Fibroblast of skin of back (primary cell): ENCODE data around the gene PSMD14. TPM values are rescaled to one million over a fixed set of nuclear protein-coding genes. Genes with fewer than 3 reads are reported as not detected.
"Not testable (repeated sequence)": the region's sequence is repeated elsewhere in the genome, so short reads cannot be mapped to it uniquely, and the experiment has no call there.

Source experiments
- DNase-seq: peaks from one replicate; pipeline ENCODE4 v3.0.0-alpha.2; 2013
- polyA plus RNA-seq, 2 experiments: library from polyadenylated mRNA; unstranded; fragments of 120-200 nt; gene quantifications; one replicate each; pipeline ENCODE4 v1.2.1, GENCODE V29; 2013; ENCODE audit not compliant: insufficient read length in 2 of 2

The PSMD14 gene
- polyA plus RNA-seq (2013, experiment 1 of 2; ENCODE audit: insufficient read length), result 84.0 TPM
- polyA plus RNA-seq (2013, experiment 2 of 2; ENCODE audit: insufficient read length), result 38.9 TPM

DNA sequence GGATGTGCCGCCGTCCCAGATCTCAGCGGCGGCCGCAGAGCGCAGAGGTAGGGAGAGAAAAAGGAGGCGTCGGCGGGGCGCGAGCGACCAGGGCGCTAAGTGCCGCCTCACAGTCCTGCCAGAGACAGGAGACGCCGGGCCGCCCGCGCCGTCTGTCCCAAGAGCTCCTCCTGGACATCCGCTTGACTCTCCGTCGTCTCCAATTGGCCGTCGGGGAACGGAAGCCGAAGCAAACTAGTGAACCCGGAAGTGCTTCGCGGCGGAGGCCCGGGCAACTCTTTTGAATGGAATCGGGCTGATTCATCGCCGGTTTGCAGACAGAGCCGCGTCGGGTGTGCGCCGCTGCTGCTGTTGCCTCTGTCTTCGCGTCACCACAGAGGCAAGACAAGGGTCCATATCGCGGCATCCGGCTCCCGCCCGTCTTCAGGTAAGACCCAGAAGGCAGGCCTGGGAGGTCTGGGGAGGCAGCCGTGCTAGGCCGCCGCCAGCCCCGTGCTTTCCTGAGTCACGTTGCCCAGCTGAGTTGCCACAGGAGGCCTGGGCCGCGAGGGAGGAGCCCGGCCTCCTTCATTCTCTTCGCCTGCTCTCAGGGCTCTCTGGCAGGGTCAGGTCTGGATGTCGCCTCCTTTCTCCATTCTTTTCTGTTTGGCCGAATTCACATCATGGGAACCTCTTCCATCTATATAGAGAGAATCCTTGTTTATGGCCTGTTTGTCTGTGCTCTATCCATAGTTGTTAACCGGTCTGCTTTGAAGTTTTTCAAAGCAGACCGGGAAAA lies at the start of gene PSMD14:
Gene PSMD14, plus strand, starts transcription at position 248 of the 778 bp plus-strand sequence. CDS start 10,401 bp downstream, outside the sequence.
- peak; percentile 97 for DNase-seq

DNA sequence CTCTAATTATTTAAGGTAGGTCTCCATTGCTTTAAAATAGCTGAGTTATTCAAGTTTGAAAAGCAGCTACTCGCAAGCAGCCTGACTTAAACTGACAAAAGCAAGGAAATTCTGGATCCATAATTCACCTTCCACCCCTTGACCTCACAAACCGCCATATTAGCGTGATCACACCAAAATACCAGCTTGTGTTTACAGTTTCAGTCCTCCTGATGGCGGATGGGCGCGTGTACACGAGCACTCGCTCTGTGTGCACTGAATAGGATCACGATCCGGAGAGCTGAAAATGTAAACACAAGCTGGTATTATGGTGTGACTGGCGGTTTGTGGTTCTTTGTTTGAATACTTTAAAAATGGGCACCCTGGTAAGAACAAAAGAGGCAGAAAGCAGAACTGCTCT lies 42.4 kb upstream of the PSMD14 start:
- no peak for DNase-seq

DNA sequence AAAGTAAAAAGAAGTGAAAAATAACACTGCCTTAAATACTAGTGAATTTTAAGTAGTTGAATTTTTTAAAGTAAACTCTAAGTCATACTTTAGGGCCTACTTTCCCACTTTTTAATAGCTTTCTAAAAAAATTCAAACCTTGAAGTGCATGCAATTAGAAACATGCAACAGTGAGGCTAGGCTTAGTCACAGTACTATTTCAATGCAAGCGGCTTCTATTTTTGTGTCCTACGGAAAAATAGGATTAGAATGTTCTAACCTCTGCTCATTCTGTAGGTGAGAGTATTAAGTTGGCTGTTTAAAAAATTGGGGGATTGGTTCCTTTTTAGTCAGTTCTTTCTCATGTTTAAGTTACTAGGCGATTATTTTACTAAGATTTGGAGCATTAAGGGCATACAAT lies 39.1 kb upstream of the PSMD14 start:
- no peak for DNase-seq

DNA sequence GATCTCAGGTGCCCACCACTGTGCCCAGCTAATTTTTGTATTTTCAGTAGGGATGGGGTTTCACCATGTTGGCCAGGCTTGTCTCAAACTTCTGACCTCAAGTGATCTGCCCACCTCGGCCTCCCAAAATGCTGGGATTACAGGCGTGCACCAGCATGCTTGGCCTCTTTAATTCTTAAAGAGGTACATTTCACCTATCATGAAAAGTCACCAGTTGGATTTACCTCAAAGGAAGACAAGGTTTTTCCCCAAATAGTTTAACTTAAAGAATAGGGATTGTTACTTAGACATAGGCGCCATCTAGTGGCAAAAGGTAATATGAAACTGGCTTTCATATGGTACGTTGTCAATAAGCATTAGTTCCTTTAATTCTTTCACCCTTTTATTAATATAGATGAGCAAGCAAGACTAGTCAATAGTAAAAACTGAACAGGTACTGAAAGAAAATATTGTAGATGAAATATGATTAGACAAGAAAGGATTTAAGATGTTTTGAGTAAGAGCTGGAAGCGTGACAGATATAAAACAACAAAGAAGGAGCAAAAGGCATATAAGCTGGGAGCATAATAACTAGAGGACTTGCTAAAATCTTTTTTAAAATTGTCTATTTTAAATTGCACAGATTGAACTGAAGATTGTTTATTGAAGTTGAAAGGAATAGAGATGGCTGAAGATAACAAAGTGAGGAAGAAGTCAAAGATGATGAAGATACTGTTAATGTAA lies 35.0 kb upstream of the PSMD14 start:
- peak; percentile 55 for DNase-seq

DNA sequence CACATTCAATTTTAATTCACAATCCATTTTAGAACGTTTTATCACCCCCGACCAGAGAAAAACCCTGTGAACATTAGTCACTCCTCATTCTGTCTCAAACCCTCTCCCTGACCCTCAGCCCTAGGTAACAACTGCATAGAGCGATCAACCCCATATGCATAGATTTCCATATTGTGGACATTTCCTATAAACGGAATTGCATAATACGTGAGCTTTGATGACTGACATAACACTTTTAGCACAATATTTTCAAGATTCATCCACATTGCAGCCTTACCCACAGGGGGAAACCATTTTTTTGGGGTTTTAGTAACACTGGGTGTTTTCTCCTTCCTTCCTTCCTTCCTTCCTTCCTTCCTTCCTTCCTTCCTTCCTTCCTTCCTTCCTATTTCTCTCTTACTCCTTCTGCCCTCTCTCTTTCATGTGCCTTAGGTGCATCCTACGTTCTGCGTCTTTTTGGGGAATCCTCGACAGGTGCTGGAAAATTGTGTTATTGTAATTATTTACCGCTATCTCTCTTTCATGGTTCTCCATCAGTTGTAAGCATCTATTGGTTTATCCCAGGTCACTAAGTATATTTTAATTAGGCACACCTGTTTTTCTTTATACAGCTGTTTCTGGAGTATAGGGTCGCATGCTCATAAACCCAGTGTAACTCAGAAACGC lies 29.5 kb upstream of the PSMD14 start:
- peak; percentile 9 for DNase-seq

DNA sequence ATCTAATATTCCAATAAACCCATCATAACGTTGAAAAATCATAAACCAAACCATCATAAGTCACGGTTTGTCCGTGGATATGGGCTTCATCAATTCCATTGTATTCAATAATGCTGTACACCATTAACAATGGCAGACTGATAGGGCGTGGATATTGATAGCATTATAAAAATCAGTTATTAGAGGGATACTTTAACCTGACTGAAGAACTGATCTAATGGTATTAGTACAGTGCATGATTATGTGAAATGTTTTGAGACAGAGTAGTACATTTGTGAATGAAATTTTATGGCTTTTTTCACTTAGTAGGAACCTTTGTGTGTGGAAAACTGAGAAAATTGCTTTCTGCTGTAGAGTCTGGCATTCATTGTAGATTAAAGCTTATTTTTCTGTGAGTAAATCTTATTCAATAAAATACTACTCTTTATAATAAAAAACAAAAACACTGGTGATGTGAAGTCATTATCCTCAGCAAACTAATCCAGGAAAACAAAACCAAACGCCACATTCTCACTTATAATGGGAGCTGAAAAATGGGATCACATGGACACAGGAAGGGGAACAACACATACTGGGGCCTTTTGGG lies 28.9 kb upstream of the PSMD14 start:
- DNase-seq, result not testable (repeated sequence)

DNA sequence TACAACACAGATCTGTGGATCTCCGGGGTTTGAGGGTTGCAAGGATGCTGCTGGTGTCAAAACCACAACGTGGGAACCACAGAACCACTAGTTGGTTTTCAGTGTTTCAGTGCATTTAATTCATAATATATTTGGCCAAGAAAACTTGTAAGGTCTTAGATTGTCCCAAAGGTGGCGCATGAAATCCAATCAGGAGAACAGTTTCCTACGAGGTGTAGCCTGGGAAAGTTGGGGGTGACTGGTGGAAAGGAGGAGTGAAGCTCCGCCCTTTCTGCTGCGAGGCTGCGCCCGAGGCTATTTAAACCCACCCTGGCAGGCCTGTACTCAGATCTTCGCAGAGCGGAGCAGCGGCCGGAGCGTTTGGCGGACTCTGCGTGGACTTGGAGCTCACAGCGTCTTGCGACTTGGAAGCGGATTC lies 27.3 kb upstream of the PSMD14 start:
- peak; percentile 5 for DNase-seq

DNA sequence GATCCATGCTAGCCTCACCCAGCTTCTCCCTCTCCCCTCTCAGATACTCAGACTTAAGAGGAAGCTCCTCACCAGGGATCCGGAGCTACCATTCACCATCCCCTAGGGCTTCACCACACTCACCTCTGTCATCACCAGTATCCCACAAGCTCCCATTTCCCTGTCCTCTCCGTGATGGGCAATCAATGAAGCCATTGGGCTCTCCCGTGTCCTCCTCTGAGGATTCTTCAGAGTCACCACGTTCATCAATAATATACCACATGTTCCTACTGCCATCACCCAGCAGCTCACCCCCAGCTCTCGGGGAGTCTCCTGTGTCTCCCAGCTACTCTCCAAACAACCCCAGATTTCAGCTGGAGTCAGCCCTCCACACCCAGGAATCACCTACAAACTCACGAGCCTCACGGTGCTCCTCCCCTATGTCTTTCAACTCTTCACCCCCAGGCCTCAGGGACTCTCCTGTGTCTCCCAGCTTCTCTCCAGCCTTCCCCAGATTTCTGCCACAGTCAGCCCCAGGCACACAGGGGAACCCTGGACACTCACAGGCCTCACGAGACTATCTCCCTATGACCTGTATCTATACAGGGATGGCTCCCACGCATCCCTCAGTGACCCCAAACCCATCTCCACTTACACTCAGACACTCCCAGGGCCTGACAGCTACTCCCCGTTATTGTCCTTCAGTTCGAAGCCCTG lies 26.5 kb upstream of the PSMD14 start:
- not testable (repeated sequence) for DNase-seq

DNA sequence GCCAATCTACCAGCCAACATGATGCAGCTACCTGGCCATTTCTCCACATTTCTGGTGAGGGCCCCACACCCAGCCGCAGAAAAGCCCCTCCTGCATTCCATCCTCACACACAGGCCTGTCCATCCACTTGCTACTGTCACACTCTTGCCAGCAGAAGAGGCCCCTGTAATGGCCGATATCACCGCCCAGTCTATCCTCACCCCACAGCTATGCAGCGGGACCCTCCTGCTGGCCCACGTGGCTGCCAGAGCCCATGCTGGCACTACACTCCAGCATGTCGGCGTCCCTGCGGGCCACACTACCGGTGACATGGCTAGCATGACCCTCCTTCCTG lies 25.9 kb upstream of the PSMD14 start:
- DNase-seq, result not testable (repeated sequence)

DNA sequence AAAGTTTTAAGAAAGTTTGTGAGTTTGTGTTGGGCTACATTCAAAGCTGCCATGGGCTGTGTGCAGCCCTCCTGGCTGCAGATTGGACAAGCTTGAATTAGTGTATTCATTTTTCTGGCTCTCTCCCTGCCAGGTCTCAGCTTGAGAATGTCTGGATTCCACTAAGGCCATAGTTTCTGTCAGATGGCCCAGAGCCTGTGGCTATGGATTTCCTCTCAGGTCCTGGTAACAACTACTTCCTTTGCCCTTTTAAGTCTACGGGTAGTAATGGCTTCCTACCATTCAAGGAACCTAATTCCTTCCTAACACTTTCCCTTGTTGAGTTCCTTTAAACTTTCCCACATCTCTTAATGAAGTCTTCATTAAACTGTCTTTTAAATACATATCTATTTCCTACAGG lies 24.3 kb upstream of the PSMD14 start:
- peak; percentile 6 for DNase-seq

DNA sequence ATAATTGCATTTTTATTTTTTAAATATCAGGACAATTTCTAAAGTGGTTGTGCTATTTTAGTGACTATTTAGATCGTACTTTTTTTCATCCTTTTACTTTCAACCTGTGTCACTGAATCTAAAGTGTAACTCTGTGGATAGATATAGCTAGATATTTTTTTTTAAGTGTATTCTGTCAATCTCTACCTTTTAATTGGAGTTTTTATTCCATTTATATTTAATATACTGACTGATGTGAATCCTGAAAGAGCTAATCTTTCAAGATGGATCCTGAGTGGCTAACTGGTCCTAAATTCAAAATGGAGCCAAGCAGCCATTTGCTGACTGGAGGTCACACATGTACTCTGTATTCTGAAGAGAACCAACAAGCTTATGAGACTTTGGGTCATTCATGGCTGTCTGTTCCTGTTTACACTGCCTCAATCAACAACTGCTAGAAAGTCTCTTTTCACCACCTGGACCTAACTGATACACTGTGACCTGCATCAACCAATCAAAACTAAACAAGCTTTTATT lies 4.6 kb upstream of the PSMD14 start:
- no peak for DNase-seq

DNA sequence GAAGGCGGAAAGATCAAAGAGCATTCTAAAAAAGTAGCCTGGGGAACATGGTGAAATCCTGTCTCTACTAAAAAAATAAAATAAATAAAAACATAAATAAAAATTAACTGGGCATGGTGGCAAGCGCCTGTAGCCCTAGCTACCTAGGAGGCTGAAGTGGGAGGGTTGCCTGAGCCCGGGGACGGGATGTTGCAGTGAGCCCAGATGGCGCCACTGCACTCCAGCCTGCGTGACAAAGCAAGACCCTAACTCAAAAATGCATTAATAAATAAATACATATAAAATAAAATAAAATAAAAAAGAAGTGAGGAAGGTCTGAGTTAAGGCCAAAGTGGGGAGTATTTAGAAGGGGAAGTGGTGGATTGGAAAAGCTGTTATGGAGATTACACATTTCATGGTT lies 1.3 kb upstream of the PSMD14 start:
- no peak for DNase-seq

DNA sequence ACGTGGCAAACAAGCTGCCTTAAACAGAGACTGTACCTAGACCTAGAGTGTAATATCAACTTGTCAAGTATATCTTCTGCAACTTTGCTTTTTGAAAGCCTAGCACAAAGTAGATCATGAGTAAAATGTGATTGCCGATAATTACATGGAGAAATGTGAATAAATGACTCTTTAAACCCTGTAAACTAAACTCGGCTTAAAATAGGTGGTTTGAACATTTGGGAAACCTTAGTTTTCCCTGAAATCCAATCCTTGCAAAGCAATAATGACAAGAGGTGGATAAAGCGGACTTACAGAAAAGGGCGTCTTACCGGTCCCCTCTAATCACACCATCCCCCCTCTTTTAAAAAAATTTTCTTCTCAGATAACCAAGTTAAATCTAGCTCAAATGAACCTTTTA lies 549 bp upstream of the PSMD14 start:
- no peak for DNase-seq

DNA sequence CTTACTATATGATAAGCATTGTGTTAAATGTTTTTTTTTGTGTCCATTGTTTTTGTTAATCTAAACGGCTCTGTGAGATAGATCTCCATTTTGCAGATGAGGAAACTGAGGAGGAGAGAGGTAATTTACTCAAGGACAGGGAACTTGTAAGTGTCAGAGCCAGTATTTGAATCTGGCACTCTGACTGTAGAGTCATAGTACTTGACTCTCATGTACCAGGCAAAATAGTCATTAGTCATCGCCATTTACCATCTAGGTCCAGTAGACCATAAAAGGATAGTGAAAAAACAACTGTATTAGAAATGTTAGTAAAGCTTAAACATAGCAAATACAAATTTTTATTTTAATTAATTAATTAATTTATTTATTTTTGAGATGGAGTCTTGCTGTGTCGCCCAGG lies 4.8 kb downstream of the PSMD14 start:
- DNase-seq, result peak; percentile 27

DNA sequence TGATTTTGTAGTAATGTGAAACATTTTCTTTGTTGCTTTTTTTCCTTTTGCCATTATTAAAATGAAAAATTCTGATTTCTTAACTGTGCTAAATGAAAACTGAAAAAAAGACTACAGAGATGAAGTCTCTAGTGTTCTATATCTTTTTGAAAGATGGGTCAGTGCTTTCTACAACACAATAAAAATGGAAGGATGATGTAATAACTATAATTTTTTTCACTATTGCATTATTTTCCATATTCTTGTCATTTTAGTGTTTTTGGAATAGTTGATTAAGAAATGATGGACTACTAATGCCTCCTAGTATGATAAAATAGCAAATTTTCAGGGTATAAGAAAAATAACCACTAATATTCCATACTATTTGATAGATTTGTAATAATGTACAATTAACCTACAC lies 7.2 kb downstream of the PSMD14 start:
- DNase-seq, result no peak

DNA sequence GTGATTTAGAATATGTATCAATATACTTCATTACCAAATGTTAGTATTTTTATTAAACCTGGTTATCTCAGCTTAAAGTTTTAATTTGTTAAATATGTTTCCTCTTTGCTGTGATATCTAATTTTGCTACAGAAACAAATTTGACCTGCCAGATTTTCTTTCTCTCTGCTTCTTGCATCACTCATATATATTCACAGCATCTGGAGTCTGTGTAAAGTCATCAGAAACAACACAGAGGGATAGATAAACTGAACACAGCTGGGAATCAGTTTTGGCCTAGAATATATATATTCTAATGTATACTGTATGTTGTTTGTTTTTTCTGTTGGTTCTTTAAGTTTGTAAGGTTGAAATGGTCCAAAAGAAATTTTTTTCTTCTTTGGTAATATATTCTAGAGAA lies 8.5 kb downstream of the PSMD14 start:
- no peak for DNase-seq

DNA sequence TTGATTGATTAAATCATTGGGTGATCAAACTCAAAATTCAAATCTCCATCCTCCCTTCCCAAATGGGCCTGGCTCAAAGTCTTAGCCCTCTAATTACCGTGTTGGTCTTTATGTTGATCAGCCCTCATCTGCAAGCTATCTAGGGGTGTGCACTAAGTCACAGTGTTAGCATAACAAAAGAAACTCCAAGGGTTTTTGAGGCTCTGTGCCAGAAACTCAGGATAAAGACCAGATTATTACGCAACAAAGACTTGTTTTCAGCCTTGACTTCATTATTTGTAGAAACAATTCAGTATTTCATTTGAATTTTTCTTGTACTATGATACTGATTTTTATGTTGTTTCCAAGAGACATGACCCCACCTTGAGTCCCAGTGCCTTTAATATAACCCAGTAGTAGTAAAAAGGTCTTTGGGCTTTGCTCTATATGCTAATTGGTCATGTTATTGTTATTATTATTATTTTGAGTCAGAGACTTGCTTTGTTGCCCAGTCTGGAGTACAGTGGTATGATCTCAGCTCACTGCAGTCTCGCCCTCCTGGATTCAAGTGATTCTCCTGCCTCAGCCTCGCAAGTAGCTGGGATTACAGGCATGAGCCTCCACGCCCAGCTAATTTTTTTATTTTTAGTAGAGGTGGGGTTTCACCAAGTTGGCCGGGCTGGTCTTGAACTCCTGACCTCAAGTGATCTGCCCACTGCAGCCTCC lies 13.9 kb downstream of the PSMD14 start:
- DNase-seq, result no peak

DNA sequence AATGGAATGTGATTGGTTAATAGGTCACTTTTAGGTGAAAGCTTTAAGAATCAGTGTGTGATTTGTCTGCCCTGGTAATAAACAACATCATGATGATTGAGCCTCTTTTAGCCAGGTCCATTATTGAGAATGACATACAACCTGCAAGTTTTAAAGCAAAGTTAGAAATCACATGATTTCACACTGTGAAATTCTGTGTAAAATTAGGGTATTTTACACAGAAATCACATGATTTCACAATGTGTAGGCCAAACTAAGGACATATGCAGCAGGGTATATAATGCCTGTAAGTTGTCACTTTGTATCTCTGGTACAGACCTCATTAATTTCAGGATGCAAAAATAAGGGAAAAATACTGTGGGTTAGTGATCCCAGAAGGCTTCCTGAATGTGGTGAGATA lies 16.7 kb downstream of the PSMD14 start:
- no peak for DNase-seq

DNA sequence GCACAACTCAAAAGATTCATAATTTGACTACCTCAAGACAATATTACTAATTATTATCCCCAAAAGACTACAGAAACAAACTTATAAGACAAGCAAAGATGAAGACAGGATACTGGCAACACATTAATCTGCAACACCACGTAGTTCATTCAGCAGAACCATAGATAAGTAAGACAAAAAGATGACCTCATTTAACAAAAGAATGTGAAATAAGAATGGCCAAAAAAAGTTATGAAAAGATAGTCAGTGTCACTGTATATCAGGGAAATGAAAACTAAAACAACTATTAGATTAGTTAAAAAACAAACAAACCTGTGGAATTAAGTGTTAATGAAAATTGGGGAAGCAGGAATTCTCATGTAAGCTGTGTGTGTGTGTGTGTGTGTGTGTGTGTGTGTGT lies 19.4 kb downstream of the PSMD14 start:
- no peak for DNase-seq

DNA sequence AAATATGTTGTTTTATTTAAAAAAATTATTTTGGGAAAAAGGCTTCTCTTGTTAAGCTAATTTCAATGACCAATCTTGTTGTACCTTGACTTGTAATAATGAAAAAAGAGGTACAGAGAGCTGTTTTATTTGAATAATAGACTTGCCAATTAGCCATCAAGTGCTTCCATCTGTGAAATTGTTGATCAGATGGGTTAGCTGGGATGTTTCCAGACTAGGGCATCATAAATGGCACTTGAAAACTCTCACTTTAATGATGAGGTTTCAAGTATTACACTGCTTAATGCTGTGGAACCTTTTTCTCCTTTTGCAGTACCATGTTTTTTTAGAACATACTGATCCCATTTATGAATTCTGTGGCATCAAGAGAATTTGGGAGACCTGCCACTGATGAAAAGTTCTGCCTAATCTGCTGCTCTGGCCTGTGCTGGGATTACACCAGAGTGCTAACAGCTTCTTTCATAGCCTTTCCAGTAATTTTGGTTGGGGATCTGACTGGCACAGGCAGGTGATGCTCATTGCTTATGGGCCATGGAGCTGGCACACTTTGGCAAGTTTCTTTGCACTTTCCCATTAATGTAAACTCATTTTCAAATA lies 24.2 kb downstream of the PSMD14 start:
- DNase-seq, result no peak

DNA sequence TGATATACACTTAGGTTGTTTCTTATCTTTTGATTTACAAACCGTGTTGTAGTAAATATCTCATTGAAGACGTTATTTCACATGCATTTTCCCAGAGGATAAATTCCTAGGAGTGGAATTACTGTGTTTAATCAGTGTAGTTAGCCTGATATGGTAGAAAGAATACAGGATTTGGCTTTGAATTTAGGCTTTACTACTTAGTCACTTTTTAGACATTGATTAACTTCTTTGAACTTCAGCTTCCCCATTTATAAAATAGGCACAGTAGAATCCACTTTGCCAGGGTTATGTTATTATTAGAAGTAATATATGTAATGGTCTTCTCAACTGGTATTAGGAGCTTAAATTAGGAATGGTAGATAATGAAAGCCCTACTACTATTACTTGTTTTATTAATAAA lies 27.4 kb downstream of the PSMD14 start:
- no peak for DNase-seq
